GM04504 (cell line): ENCODE measurements around the gene SMIM32.

ENCODE experiments used
- DNase-seq: peaks from one replicate; pipeline ENCODE4 v3.0.0-alpha.2; 2012; ENCODE audit warnings: low read depth

The SMIM32 gene

DNA sequence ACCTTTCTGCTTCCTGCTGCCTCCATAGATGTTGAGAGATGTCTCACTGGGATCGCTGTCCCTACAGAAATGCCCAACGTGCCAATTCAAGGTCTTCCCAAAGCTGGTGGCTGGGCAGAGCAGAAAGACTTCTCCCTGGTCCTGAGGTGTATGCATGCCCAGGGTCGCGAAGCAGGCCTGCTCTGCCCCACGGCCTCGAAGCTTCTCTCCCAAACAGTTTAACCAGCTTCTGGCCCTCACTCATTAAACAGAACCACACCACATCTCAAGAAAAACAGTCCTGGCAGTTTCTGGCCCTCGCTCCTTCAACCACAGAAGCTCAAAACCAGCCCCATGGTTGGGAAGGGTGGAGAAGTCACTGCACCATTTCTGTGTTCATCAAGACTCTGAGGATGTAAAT, 14.7 kb upstream of the SMIM32 start:
- no peak for DNase-seq

DNA sequence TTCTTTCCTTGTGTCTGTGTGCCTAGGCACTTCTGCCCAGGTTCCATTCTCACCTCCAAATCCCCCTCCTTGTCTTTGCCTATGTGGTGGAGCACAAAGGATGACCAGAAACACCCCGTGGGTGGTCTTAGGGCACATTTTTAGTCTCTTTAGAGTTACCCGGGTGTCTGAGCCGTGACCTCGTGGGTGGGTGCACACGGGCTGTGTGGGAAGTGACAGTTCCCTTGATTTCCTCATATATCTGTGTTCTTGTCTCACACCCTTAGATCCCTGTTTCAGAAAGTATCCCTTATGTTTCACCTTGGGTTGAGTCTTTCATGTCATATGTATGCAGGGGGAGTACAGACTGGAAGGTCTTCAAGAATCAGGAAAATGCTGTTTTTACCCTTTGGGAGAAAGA, 13.4 kb upstream of the SMIM32 start:
- no peak for DNase-seq

- DNase-seq = no peak
Measured at GRCh38 chr5:136205941-136206340, 13.0 kb upstream of the SMIM32 start.

DNA sequence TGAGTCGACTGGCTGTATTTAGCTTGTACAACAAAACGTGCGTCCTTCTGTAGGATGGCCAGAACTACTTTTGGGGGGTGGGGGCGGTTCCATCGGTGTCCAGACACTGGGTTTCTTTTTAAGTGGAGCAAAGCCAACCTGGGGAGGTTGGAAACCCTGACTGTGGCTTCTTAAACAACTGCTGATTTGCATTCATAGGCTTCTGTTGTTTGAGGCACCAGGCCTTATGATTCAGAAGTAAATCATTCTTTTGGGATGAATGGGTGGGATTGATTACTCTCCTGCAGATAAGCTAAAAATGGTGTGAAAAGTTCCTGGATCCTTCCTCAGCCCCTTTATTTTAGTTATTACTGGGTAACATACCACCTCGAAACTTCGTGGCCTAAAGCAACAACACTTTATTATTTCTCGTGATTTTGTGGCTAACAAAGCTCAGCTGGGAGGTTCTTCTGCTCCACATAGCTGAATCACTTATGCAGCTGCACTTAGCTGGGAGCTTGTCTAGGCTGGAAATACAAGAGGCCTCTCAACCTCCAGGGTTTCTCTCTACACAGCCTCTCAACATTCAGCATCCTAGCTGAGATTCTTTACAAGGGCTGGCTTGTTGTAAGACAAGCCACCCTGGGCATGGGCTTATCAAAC, 12.2 kb upstream of the SMIM32 start:
- no peak for DNase-seq

DNA sequence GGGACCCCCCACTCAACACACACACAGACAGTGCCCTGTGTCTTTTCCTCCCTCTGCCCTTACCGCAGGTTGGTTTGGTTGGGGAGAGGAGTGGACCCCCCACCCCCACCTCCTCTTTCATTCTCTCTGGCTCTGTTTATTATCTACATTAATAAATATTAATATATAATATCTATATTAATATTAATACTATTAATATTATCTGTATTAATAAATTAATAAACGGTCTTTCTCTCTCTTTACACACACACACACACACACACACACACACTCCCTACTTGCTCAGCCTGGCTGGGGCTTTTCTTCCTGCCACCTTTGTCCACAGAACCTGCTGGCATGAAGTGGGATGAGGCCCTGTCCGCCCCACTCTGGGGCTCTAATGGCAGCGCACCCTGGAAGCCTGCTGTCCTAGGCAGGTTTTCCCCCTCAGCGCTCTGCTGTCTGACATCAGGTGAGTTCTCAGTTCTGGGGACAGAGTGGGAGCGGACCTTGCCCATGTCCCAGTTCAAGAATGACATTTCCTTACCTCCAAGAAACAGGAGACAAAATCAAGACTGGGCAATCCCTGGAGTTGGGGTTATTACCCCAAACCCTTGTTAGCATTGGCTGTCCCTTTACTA, 10.5 kb upstream of the SMIM32 start:
- no peak for DNase-seq

DNA sequence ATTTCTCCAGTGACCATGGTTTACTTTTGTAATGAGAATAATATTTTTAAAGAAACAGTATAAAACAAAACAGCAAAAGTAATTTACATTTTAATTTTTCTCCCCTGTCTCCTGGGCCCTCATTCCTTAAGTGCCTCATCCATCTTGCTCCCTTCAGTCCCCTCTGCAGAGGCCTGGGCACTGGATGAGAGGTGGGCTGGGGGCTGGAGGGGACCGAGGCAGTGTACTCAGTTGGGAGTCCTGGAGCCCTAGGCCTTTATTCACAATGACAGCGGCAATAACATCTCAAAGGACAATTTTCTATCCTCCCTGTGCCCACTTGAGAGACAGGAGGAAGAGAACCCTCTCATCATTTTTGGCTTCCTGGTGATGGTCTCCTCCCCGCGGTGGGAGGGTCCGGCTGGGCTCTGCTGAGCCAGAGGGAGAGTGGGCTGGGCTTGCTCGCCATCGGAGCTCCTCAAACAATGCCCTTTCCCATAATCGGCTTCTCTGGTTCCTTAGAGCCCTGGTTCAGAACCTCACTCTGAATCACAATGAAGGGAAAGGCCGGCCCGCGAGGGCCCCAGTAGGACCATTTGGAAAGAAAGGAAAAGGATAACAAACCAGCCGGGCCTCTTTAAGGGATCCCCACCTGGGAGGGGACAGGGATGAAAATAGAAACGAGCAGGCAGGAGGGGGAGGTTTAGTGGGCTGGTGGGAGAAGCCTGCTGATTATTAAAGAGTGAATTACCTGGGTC, 9.7 kb upstream of the SMIM32 start:
- DNase-seq = no peak

DNA sequence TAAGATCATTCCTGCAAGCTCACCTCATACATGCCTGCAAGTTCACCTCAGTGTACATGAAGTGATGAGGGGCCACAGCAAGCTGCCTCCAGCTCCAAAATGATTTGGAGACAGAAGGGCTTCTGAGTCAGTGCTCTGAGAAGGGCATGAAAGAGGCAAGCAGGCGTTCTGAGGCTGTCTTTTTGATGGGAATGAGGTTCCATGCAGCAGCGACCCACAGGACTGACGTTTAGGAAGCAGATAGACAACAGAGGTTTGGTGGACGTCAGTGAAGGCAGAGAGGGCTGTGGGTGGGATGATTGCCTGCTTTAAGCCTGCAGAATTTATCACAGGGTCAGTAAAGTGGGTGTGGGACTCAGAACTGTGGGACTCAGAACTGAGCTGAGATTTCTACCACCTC, 8.9 kb upstream of the SMIM32 start:
- no peak for DNase-seq

DNA sequence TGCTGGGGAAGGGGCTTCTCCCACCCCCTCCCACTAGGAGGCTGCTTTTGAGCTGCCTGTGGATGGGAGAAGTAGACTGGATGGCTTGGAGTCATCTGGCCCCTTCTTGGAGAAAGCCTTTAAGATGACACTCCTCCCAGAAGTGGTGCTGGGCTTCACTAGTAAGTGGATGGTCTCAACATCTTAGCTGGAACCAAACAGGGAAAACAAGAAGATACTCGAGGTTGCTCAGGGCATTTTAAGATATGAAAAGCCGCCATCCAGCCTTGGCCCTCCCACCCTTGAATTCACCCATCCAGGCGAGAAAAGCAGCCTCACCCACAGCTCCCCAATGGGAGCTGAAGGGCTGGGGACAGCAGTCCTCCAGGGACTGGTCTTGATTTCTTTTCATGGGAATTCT, 7.8 kb upstream of the SMIM32 start:
- DNase-seq = no peak

DNA sequence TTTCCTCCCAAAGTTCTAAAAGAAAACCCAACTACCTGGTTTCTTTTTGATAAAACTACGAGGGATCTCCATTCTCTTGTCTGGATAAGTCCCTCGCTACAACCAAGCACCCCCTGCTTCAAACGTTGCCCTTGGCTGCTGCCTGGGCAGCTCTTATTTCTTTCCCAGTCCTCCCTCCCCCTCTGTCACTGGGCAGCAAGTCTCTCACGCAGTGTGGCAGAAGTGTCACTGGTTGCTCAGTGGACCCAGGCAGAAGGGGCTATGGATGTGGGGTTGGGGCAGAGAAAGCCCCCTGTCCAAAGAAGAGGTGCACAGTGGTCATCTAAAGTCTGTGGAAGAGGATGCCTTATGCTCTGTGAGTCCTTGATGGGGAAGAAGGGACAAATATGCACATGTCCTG, 7.2 kb upstream of the SMIM32 start:
- no peak for DNase-seq

DNA sequence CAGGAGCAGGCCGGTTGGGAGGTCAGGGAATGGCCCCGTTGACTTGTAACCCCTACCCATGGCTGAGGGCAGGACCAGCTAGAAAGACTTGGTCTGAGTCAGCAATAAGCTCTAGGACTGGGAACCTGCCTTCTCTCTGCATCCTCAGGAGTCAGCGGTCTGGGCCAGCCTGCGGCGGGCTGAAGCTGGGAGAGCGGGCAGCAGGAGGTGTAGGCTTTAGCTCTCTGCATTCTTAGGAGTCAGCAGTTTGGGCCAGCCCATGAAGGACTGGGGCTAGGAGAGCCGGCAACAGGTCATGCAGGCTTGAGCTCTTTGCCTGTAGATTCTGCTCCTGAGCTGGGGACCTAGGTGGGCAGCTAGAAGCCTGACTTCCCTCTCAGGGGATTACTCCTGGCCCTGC, 6.4 kb upstream of the SMIM32 start:
- DNase-seq = no peak

DNA sequence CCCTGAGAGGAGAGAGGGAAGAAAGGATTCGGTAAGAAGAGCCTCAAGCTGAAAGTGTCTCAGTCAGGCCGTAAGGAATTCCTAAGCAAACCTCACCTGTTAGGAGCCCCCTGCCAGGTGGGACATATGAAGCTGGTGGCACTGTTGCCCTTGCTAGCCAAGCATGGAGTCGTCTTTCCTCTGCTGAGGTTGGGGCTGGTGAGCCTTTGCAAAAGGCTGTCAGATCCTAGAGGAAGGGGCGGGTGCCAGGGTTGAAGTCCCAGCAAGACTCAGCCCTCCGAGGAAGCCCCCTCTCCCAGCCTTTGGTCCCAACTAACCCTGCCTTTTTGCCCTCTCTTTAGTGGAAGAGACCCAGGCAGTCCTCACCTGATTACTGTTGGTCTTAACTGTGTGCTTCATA, 5.5 kb upstream of the SMIM32 start:
- DNase-seq = no peak

GRCh38 chr5:136197462-136198142, 4.6 kb upstream of the SMIM32 start:
- no peak for DNase-seq

GRCh38 chr5:136195971-136196820, 3.2 kb upstream of the SMIM32 start:
- DNase-seq = no peak

DNA sequence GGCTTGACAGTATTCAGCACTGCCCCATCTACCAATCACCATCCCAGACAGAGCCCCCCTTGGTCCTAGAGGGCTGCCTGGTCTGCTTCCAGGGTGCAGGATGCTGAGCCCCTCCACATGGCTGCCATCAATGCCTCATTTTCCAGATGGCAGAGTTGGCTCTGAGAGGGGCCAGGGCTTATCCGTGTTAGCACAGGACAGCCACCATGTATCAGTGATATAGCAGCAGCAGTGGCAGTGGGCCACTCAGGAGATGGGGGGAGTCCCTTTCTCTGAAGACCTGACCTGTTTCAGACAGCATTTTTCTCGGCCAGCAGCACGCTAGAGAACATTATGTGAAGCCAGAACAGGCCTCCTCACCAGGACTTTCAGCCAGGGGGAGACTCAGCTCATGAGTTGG, 1.6 kb upstream of the SMIM32 start:
- DNase-seq = no peak

DNA sequence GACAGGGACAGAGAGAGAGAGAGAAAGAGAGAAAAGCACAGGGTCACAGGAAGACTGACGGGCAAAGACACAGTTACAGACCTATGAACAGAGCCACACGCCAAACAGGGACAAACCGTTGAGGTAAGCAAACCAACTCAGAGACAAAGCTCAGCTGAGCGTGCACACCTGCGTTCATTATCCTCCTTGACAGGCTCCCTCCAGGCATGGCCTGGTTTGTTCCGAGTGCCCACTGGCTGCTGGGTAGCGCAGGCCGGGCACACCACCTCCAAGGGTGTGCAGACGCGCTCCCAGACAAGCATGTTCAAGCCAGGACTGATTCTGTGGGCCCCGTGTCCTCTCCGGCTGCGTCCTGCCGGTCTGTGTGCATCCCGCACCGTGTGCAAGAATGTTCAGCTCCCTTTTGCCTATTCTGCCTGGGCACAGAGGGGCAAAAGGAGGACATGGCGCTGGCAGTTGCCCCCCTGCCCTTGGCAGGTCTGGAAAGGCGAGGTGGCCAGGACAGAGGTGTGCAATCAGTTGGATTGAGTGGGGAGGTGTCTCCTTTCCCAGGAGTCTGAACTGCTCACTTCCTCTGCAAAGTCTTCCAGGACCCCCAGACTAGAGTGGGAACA, 467 bp upstream of the SMIM32 start:
- DNase-seq = no peak

- no peak for DNase-seq
Measured at GRCh38 chr5:136192015-136192525, 892 bp downstream of the SMIM32 start.

GRCh38 chr5:136191304-136192014, 1.5 kb downstream of the SMIM32 start:
- no peak for DNase-seq

GRCh38 chr5:136190904-136191303, 2.1 kb downstream of the SMIM32 start:
- DNase-seq = no peak

- no peak for DNase-seq
Measured at GRCh38 chr5:136190091-136190720, 2.8 kb downstream of the SMIM32 start.

GRCh38 chr5:136188859-136189258, 4.1 kb downstream of the SMIM32 start:
- DNase-seq = no peak
